HG02943 (cell line): ENCODE measurements around the gene AMH.

Source experiments
- ATAC-seq: cut with Tn5 transposase; IDR thresholded peaks from one replicate; pipeline ENCODE4 v1.9.1; 2021; ENCODE audit warnings: mild to moderate bottlenecking, low read depth, moderate library complexity; ENCODE audit not compliant: unreplicated experiment

Gene AMH

DNA sequence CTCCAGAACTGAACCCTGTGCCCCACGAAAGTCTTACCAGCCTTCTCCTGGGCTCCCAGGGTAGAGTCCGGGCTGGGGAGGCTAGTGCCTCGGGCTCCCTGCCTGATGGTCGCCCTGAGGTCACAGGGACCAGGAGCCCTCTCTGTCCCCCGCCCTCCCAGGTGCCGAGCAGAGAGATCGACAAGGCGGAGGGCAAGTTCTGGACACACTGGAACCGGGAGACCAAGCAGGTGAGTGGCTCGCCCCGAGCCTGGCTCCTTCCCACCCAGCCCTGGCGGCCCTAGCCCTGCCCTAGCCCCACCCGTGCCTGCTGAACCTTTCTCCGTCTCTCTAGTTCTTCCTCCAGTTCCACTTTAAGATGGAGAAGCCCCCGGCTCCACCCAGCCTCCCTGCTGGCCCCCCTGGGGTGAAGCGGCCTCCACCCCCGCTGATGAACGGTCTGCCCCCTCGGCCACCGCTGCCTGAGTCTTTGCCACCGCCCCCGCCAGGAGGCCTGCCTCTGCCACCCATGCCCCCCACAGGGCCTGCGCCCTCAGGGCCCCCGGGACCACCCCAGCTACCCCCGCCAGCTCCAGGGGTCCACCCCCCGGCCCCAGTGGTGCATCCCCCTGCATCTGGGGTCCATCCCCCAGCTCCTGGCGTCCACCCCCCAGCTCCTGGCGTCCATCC is 1.6 kb upstream of the AMH start:
- ATAC-seq = no peak

DNA sequence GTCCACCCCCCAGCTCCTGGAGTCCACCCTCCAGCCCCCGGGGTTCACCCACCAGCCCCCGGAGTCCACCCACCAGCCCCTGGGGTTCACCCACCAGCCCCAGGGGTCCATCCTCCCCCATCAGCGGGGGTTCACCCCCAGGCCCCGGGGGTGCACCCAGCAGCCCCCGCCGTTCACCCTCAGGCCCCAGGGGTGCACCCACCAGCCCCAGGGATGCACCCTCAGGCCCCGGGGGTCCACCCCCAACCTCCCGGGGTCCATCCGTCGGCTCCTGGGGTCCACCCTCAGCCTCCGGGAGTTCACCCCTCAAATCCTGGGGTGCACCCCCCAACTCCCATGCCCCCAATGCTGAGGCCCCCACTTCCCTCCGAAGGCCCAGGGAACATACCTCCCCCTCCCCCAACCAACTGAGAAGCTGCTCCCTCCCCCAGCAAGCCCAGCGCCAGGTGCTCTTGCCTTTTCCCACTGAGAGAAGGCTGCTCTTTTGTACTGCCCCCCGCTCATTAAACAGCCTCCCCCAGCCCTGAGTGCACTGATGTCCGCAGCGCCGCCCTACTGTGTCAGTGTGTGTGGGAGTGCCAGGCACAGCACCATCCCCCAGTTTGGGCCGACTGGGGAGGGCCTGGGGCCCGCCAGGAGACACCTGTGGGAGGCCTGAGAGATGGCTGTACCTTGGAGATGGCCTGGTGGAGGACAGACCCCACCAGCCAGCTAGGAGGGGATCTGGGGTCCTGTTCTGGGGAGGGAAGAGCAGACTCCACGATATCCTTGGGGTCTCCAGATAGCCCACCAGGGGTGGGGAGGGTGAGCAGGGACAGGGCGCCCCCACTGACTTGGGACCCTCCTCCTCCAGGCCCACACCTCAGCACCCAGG is 750 bp upstream of the AMH start:
- no peak for ATAC-seq

DNA sequence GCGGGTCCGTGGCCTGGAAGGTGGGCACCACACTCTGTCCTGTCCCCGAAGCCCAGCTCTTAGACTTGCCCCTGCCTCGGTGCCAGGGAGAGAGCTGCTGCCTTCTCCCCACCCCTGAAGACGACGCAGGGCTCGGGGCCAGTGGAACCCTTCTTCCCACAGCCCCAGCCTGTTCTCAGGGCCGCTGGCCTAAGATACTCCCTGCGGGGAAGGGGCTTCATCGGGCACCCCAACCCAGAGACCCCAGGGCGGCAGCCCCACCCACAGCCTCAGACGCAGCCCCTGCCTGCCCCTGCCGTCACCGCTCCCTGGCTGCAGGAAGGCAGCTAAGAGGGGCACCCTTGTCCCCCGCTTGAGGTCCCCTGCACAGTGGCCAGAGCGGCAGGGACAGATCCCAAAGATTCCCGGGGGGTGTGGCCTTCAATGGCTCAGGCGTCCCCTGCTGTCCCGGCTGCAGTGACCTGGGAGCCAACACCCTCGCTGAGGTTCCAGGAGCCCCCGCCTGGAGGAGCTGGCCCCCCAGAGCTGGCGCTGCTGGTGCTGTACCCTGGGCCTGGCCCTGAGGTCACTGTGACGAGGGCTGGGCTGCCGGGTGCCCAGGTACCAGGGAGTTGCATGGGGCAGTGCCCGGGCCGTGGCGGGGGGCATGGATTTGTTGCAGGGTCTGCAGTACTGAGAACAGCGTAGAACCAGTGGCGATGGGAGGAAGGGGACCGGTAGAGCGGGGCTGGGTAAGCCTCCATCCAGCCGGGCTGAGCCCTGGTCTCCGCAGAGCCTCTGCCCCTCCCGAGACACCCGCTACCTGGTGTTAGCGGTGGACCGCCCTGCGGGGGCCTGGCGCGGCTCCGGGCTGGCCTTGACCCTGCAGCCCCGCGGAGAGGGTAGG is 1.0 kb downstream of the AMH start:
- no peak for ATAC-seq

DNA sequence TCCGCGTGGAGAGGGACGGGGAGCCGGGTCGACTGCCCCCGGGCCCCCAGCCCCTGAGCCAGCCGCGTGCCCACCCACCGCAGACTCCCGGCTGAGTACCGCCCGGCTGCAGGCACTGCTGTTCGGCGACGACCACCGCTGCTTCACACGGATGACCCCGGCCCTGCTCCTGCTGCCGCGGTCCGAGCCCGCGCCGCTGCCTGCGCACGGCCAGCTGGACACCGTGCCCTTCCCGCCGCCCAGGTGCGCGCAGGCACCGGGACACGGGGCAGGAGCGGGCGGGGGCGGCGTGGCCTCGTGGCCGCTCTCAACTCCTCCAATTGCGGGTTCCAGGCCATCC is 1.6 kb downstream of the AMH start:
- no peak for ATAC-seq

- ATAC-seq = no peak
Measured at GRCh38 chr19:2251106-2252054, 2.3 kb downstream of the AMH start.

DNA sequence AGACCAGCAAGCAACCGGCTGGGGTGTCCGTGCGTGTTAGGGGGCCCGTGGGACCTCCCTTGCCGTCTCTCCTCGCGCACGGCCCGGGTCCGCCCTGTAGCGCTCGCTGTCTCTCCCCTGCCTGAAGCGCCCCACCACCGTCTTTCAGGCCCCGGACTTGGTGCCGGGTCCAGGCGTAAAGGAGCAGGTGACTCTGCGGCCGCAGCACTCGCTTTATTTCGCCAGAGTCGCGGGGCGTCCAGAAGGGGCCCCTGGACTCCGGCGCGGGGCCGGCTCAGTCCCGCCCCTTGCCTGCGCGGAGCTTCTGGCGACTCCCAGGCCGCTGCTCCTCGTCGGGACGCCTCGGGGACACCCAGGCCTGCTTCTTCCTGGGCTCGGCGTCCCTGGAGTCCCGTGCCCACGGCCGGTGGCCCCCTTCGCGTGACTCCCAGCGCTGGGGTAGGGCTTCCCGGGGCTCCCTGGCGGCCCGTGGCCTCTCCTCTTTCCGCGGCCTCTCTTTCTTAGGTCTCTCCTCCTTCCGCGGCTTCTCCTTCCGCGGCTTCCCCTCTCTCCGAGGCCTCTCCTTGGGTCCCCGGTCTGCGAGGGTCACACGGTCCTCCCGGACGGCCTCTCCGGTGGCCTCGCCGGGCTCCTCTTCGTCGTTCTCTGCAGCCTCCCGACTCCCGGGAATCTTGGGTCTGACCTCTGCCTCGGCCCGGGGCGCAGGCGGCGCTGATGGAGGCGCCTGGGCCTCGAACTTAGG is 3.1 kb downstream of the AMH start:
- ATAC-seq = no peak

DNA sequence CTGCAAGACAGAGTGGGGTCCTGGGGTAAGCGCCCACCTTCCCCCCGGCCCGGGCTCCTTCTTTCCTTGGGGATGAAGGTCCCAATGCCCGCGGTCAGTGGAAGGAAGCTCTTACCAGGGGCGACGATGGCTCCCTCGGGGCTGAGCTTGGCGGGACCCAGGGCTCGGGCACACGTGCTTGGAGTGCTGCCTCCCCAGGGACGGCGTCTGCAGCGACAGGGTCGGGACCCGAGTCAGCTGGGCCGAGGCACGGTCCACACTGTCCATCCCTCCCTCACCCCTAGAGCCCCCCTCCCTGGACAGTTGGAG is 3.6 kb downstream of the AMH start:
- ATAC-seq = no peak

DNA sequence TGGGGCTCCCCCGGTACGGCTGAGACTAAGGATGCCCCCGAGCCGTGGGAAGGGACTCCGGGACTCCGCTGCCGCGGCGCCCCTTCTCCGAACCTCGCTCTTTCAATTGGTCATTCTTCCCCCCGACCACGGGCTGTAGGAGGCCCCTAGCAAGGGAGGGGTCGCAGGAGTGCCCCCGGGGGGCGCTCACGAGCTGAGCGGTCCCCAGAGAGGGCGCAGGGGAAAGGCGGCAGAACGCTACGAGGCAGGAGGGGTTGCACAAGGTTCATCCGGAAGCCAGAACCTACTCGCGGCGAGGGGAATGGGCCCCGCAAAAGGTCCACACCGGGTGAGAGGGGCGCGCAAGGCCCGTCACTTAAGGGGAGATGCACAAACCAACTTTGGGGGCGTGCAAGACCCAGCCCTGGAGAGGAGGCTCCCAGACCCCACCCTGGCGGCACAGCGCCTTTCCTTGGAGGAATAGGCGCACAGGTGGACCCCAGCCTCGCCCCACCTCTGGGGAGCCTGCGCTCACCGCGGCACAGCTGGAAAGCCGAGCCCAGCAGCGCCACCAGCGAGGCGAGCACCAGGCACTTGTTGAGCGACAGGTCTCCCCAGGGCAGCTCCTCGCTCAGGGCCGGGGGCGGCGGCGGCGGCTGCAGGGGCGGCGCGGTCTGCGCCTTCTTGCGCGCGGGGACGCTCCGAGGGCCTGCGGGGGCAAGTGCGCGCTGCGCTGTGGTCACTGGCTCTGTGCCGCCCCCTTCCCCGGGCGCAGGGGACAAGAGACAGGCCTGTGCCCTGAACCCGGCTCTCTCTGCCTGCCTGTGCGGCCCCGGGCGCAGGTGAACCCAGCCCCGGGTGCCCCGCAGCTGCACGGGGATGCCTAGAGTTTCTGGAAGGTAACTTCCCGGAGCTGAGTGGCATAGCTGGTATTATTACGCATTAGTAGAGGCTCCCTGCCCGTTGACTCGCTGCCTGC is 4.3 kb downstream of the AMH start:
- no peak for ATAC-seq

DNA sequence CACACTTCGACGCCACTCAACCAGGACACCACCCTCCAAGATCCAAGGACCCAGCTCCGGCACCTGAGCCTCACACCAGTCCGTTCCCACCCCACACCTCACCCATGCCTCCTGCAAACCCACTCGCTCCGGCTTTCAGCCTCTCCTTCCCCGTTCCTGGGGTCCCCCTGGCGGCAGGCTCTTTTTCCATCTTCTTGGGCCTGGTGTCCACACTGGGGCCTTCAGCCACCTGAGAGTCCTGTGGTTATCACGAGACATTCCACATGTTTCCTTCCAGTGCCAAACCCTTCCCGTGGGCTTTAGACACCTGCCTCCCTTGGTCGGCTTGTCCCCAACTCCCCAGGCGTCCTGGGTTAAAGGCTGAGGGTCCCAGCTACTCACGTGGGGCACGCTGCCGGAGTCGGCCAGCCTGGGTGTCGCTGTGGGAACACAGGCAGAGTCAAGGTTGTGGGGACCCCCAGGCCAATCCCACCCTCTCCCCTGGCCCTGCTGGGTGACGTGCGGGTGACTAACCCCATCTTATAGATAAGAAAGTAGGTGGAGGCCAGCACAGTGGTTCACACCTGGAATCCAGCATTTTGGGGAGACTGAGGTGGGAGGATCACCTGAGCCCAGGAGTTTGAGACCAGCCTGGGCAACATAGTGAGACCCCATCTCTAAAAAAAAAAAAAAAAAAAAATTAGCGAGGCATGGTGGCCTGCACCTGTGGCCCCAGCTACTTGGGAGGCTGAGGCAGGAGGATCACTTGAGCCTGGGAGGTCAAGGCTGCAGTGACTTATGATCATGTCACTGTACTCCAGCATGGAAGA is 5.1 kb downstream of the AMH start:
- no peak for ATAC-seq

DNA sequence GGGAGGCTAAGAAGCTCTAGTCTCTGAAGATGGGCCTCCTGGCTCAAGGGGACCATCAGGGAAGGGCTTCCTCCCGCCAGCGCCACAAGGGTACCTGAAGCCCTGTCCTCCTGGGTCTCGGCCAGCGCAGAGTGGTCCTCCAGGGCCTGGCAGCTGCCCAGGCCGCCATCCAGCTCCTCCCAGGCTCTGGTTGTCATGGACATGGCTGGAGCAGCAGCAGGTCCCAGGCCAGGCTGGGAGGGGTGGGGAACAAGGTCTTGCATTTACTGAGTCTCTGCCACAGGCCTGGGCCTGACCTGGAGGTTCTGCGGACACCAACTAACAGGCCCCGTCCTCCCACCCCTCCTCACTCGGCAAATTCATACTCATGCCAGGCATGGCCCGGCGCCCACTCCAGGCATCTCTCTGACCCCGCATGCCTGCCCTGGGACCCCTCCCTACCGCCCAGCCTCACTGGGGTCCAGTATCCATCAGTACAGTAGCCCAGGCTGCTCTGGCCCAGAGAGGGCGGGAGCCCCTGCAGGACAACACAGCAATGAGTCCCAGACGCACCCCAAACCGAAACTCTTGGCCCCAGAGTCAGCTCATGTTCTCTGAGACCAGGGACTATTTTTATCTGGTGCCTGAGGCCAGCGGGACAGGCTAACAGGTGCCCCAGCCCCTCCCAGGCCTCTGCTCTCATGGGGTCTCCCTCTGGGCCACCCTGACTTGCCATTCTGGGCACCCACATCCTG is 6.2 kb downstream of the AMH start:
- no peak for ATAC-seq

DNA sequence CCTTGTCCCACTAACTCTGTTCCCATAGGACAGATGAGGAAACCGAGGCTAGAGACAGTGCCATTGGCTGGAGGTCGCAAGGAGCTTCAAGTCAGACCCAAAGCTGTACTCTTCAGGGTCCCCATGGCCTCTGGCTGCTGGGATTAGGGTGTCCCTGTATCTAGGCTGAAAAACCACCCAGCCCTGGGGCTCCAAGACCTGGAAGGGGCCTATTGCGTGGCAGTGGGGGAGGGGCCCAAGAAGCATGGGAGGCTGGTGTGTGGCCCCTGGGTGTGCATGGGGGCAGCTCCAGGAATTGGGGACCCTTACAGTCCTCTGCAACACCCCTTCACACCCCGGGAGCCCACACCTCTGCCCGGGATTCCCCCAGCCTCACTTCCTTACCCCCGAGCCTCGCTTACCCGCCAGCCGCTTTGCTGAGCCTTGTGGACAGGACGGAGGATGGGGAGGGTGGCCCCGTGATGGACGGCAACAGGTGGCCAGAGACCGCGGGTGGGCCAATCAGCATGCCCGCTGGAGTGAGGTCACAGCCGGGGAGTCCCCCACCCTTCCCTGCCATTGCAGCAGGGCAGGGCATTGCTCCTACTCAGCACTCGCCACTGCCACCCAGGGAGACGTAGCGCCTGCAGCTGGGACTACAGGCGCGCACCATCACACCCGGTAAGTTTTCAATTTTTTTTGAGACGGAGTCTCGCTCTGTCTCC is 7.0 kb downstream of the AMH start, which contains the start of gene JSRP1:
Gene JSRP1 (minus strand): TSS at position 436 of the 704 bp plus-strand sequence. CDS start 1,103 bp downstream, outside the sequence.
- ATAC-seq = no peak

GRCh38 chr19:2259336-2259735 is 10.2 kb downstream of the AMH start:
- ATAC-seq = no peak

DNA sequence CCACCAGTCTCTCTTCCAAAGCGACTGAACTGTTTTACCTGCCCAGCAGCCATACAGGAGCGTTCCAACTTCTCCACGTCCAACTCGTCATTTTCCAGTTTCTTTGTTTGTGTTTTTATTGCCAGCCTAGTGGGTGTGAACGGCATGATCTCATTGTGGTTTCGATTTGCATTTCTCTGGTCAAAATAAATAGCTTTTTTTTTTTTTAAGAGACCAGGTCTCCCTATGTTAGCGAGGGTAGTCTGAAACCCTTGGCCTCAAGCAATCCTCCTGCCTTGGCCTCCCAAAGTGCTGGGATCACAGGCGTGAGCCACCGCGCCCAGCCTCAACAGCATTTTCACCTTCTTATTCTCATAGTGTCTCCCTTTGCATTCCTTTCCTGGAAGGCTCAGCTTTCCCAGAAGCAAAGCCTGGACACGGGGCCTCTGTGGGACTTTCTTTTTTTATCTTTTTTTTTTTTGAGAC is 11.2 kb downstream of the AMH start:
- ATAC-seq = no peak

DNA sequence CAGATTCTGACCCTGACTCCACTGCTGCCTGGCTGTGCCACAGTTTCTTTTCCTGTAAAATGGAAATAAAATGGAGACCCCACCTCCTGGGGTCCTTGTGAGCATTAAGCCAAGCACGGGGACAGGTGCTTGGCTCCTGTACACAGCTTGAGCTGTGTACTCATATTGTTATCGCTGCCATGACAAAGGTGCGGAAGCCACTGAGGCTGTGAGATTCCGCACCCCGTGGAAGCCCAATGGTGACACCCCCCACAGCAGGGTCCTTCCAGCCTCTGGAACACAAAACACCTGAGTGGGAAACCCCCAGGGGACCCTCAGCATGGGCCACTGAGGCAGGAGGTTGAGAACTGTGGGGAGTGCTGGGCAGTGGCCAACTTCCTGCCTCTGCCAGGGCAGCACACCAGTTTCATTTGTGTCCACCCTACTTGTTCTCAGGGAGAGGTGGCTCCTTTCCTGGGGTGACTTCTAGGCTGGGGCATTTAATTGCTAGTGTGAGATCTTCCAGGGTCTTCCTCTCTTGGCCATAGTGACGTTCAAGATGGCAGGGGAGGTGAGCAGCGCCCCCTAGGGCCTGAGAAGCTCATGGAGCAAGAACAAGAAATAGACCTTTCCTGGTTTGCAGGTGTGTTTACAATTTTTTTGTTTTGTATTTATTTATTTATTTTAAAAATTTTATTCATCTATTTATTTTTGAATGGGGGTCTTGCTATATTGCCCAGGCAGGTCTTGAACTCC is 12.5 kb downstream of the AMH start:
- ATAC-seq = no peak

GRCh38 chr19:2266183-2266993 is 17.3 kb downstream of the AMH start:
- ATAC-seq = no peak
